GM12878 (cell line): ENCODE data around the gene COL1A2. TPM values are rescaled to one million over a fixed set of nuclear protein-coding genes. Genes with fewer than 3 reads are reported as not detected.

Experiments
- ATAC-seq: fragments of 200-7000 bp; cut with Tn5 transposase; 3 replicates; pipeline ENCODE4 v1.9.1; 2020; ENCODE audit warnings: mild to moderate bottlenecking, moderate library complexity
- BruUV-seq: library from RNA; stranded (reverse); fragments of 400-500 nt; replicated peaks from 2 replicates; lab custom pipeline; 2021; lab: Mats Ljungman, UMichigan
- CTCF ChIA-PET: fragments of 300-600 bp; sonication (Branson Sonifier 250); formaldehyde crosslinking; extraction: SDS; loops from one replicate; lab custom pipeline; 2021; ENCODE audit warnings: inconsistent platforms; lab: Yijun Ruan, JAX
- POLR2A ChIA-PET: fragments of 350-600 bp; formaldehyde crosslinking; extraction: SDS; loops from one replicate; lab custom pipeline; 2021; ENCODE audit warnings: inconsistent platforms; lab: Charles Lee
- RAD21 ChIA-PET: fragments of 300-600 bp; sonication (Branson Sonifier 250); formaldehyde crosslinking; loops from one replicate; lab custom pipeline; 2023; ENCODE audit warnings: antibody characterized with exemption; ENCODE audit not compliant: unreplicated experiment; lab: Charles Lee
- SMC1A ChIA-PET: fragments of 300-600 bp; sonication (Branson Sonifier 250); formaldehyde crosslinking; loops from one replicate; lab custom pipeline; 2023; ENCODE audit not compliant: unreplicated experiment, uncharacterized antibody; lab: Charles Lee
- DNase-seq: peaks from one replicate; pipeline ENCODE4 v3.0.0-alpha.2; 2011; ENCODE audit warnings: low read depth, low spot score
- FAIRE-seq: peaks from 3 replicates; lab custom pipeline; 2011; peaks lifted over from hg19 to GRCh38; lab: Jason Lieb, UNC
- H2AFZ ChIP-seq: 2 replicates; pipeline ENCODE4 v1.6.0; 2011; ENCODE audit warnings: low read depth, low read length, control low read depth; ENCODE audit not compliant: control insufficient read depth
- H3K27ac ChIP-seq: 2 replicates; pipeline ENCODE4 v1.5.1; 2011; ENCODE audit warnings: control low read depth; ENCODE audit not compliant: control insufficient read depth, insufficient read depth
- H3K27me3 ChIP-seq, 2 experiments: replicated peaks in 1 of 2; 2 replicates each; pipeline versions ENCODE4 v1.6.0 to v1.6.1; 2011; ENCODE audit warnings: low read length in 1 of 2; ENCODE audit not compliant: control insufficient read depth in 2 of 2, insufficient read depth in 2 of 2
- H3K36me3 ChIP-seq, 2 experiments: 2 replicates each; pipeline ENCODE4 v1.5.1; 2011; ENCODE audit warnings: low read length in 1 of 2; ENCODE audit not compliant: control insufficient read depth in 2 of 2, insufficient read depth in 2 of 2
- H3K4me1 ChIP-seq: 2 replicates; pipeline ENCODE4 v1.6.1; 2011; ENCODE audit warnings: mild to moderate bottlenecking, low read length, moderate library complexity, mixed read lengths; ENCODE audit not compliant: control insufficient read depth, insufficient read depth
- H3K4me2 ChIP-seq: 2 replicates; pipeline ENCODE4 v1.6.0; 2011; ENCODE audit warnings: control low read depth; ENCODE audit not compliant: control insufficient read depth, insufficient read depth
- H3K4me3 ChIP-seq: fragments of 200-600 bp; sonication (generic); 2 replicates; pipeline ENCODE4 v1.5.1; 2016
- H3K79me2 ChIP-seq: 2 replicates; pipeline ENCODE4 v1.6.0; 2011; ENCODE audit warnings: low read length; ENCODE audit not compliant: control insufficient read depth, insufficient read depth
- H3K9ac ChIP-seq: 2 replicates; pipeline ENCODE4 v1.8.0; 2011; ENCODE audit warnings: low read length, control low read depth, mixed read lengths; ENCODE audit not compliant: control insufficient read depth, insufficient read depth
- H3K9me3 ChIP-seq: replicated peaks from 3 replicates; pipeline ENCODE4 v1.5.1; 2011; ENCODE audit warnings: mild to moderate bottlenecking, low read length; ENCODE audit not compliant: control insufficient read depth, insufficient read depth
- H4K20me1 ChIP-seq: 2 replicates; pipeline ENCODE4 v1.6.0; 2011; ENCODE audit not compliant: control insufficient read depth, insufficient read depth
- CEBPB ChIP-seq, 2 experiments: fragments of 150-350 bp in 1 of 2; IDR thresholded peaks; 2 replicates each; pipeline ENCODE4 v1.6.1; 2012 to 2014; ENCODE audit warnings: low read depth in 2 of 2, low read length in 2 of 2, borderline replicate concordance in 1 of 2, inconsistent platforms in 1 of 2
- CHD4 ChIP-seq: fragments of 200-600 bp; sonication (generic); IDR thresholded peaks from 2 replicates; pipeline ENCODE4 v1.6.1; 2016; ENCODE audit warnings: mild to moderate bottlenecking
- HDAC6 ChIP-seq: fragments of 200-600 bp; sonication (generic); IDR thresholded peaks from one replicate; pipeline ENCODE4 v1.8.0; 2017; ENCODE audit warnings: antibody characterized with exemption; ENCODE audit not compliant: unreplicated experiment
- IRF4 ChIP-seq: IDR thresholded peaks from 2 replicates; pipeline ENCODE4 v1.6.1; 2011; ENCODE audit warnings: low read depth, low read length
- MEF2A ChIP-seq: IDR thresholded peaks from 2 replicates; pipeline ENCODE4 v1.6.1; 2011; ENCODE audit warnings: low read depth, mild to moderate bottlenecking, low read length, moderate library complexity; ENCODE audit not compliant: insufficient read depth
- NFIC ChIP-seq: IDR thresholded peaks from 2 replicates; pipeline ENCODE4 v1.6.1; 2012; ENCODE audit warnings: low read depth, mild to moderate bottlenecking, inconsistent platforms, low read length, moderate library complexity
- POLR2AphosphoS5 ChIP-seq: IDR thresholded peaks from 2 replicates; pipeline ENCODE4 v1.6.1; 2011; ENCODE audit warnings: mild to moderate bottlenecking, low read length, inconsistent platforms
- STAT3 ChIP-seq: IDR thresholded peaks from 2 replicates; pipeline ENCODE4 v1.6.1; 2011; ENCODE audit warnings: low read depth, low read length, improper control_type of control experiment
- TAF1 ChIP-seq: IDR thresholded peaks from 2 replicates; pipeline ENCODE4 v1.6.1; 2011; ENCODE audit warnings: mild to moderate bottlenecking, low read depth, low read length, borderline replicate concordance
- WGBS: methylation state at CpG from one replicate; pipeline ENCODE4 v1.1.6; 2016; ENCODE audit warnings: low lambda C conversion rate; ENCODE audit not compliant: insufficient replicate concordance, insufficient coverage; ENCODE audit errors: missing lambda C conversion rate; 5-methylcytosine and 5-hydroxymethylcytosine counted together
- in situ Hi-C: fragments of 300-500 bp; cut with MboI; formaldehyde crosslinking; loops from 9 replicates; pipeline ENCODE4 v1.14.3; 2018; ENCODE audit warnings: mixed read lengths
- intact Hi-C: fragments of 100-400 bp; cut with micrococcal nuclease; formaldehyde crosslinking; loops from one replicate; pipeline ENCODE4 v1.14.2; 2022; ENCODE audit not compliant: unreplicated experiment
- polyA plus RNA-seq, 11 experiments: library from polyadenylated mRNA; depleted of rRNA in 4 of 11; unstranded in 6 of 11; stranded (reverse) in 5 of 11; fragments of >200 nt; fragmentation: Nextera tagmentation in 4 of 11; fragmentation: Illumina TruSeq in 1 of 11; extraction: Ambion mirVana in 4 of 11; extraction: Trizol in 1 of 11; gene quantifications; 1 replicate in 1 of 11; 2 replicates in 10 of 11; pipeline versions ENCODE4 v1.2.1 to v1.2.3, GENCODE V29; 2011 to 2016; ENCODE audit warnings: inconsistent platforms in 2 of 11, missing spikeins in 2 of 11, low read depth in 1 of 11
- total RNA-seq, 4 experiments: library from RNA; depleted of rRNA in 3 of 4; stranded (reverse); fragments of >200 nt in 3 of 4; fragmentation: Illumina TruSeq in 1 of 4; extraction: Trizol in 1 of 4; gene quantifications; 2 replicates each; pipeline versions ENCODE4 v1.2.1 to v1.2.3, GENCODE V29; 2013 to 2021
- TF ChIP-seq, protein P1 (sequence below): IDR thresholded peaks from 2 replicates; pipeline ENCODE4 v1.6.1; 2012; ENCODE audit warnings: low read depth, low read length, improper control_type of control experiment
- TF ChIP-seq, protein P2 (sequence below): fragments of 450-650 bp; IDR thresholded peaks from 2 replicates; pipeline ENCODE4 v1.6.1; 2018; ENCODE audit warnings: mild to moderate bottlenecking, low read depth, moderate library complexity; ENCODE audit not compliant: partially characterized antibody
- TF ChIP-seq, protein P3 (sequence below): IDR thresholded peaks from 2 replicates; pipeline ENCODE4 v1.6.1; 2012; ENCODE audit warnings: low read depth, low read length, improper control_type of control experiment

COL1A2 gene
- total and polyA plus RNA-seq, 10 of the 15 experiments (the other 5 are each of a cell fraction or from before 2014, with no cell fraction given), result 0.03 to 2.5 (median 0.76) TPM; not detected in 4

DNA sequence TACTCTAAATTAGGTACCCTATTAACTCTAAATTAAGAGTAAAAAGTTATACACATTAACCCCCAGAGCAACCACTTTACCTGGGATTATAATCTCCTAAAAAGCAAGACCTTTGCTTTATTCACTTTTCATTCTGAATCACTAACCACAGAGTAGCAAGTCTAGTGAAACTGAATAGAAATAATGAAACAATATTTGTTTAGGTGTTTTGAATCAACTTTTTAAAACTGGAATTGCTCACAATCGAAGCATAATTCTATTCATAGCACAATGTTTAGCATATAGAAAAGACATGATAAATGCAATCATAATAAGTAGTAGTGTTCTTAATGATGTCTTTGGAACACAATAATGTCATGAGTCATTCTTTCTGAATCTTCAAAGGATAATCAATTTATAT lies 77.9 kb downstream of the COL1A2 start (continued):
- TF ChIP-seq, protein P1, sequence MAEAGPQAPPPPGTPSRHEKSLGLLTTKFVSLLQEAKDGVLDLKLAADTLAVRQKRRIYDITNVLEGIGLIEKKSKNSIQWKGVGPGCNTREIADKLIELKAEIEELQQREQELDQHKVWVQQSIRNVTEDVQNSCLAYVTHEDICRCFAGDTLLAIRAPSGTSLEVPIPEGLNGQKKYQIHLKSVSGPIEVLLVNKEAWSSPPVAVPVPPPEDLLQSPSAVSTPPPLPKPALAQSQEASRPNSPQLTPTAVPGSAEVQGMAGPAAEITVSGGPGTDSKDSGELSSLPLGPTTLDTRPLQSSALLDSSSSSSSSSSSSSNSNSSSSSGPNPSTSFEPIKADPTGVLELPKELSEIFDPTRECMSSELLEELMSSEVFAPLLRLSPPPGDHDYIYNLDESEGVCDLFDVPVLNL, result no peak
- no peak for TF ChIP-seq MEF2A

- in situ Hi-C loops (no loop called here), intact Hi-C loops (no loop called here)
- POLR2A ChIA-PET, result no interaction called here
- BruUV-seq, result no TSS peak
- RAD21 ChIA-PET, result no interaction called here
- H3K9ac ChIP-seq, result no peak overlapping the region
- H4K20me1 ChIP-seq, result no peaks in the 10 kb centered on the region
- no peaks in the 10 kb centered on the region for H3K9me3 ChIP-seq
- no peaks in the 10 kb centered on the region for H3K4me1 ChIP-seq
- no peak overlapping the region for H3K4me2 ChIP-seq
- no peaks in the 10 kb centered on the region for H3K36me3 ChIP-seq
- no peaks in the 10 kb centered on the region for H3K79me2 ChIP-seq
- WGBS, result 68% methylated on average over 5 of the region's 5 CpGs
- FAIRE-seq (no peak), ATAC-seq (no peak), DNase-seq (no peak)
- TF ChIP-seq HDAC6 (no peak), TAF1 (no peak), CHD4 (no peak), POLR2AphosphoS5 (no peak), CEBPB (IDR thresholded peaks at IDR 0.05; ENCODE audit: borderline replicate concordance in 1 of 2, low read depth in 2 of 2, low read length in 2 of 2) (no peak), STAT3 (no peak), IRF4 (no peak), NFIC (no peak)
- TF ChIP-seq, protein P2, sequence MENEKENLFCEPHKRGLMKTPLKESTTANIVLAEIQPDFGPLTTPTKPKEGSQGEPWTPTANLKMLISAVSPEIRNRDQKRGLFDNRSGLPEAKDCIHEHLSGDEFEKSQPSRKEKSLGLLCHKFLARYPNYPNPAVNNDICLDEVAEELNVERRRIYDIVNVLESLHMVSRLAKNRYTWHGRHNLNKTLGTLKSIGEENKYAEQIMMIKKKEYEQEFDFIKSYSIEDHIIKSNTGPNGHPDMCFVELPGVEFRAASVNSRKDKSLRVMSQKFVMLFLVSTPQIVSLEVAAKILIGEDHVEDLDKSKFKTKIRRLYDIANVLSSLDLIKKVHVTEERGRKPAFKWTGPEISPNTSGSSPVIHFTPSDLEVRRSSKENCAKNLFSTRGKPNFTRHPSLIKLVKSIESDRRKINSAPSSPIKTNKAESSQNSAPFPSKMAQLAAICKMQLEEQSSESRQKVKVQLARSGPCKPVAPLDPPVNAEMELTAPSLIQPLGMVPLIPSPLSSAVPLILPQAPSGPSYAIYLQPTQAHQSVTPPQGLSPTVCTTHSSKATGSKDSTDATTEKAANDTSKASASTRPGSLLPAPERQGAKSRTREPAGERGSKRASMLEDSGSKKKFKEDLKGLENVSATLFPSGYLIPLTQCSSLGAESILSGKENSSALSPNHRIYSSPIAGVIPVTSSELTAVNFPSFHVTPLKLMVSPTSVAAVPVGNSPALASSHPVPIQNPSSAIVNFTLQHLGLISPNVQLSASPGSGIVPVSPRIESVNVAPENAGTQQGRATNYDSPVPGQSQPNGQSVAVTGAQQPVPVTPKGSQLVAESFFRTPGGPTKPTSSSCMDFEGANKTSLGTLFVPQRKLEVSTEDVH, result no peak
- TF ChIP-seq, protein P3, sequence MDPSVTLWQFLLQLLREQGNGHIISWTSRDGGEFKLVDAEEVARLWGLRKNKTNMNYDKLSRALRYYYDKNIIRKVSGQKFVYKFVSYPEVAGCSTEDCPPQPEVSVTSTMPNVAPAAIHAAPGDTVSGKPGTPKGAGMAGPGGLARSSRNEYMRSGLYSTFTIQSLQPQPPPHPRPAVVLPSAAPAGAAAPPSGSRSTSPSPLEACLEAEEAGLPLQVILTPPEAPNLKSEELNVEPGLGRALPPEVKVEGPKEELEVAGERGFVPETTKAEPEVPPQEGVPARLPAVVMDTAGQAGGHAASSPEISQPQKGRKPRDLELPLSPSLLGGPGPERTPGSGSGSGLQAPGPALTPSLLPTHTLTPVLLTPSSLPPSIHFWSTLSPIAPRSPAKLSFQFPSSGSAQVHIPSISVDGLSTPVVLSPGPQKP, result no peak
- no peak overlapping the region for H2AFZ ChIP-seq
- no peak overlapping the region for H3K4me3 ChIP-seq
- H3K27me3 ChIP-seq, result no peaks in the 10 kb centered on the region
- H3K27ac ChIP-seq, result no peak overlapping the region
- SMC1A ChIA-PET, result interaction anchor here (1.2 to 1.3 kb wide), 2 partner anchors 8 to 588 kb away, joined by 3 read pairs; no protein-coding TSS in a partner anchor
- CTCF ChIA-PET, result no interaction called here
Measured at GRCh38 chr7:94476251-94476840, 81.7 kb downstream of the COL1A2 start.
